NCI-H2029 treated with DMSO at 0.1 percent for 48 hours (cell line): ENCODE measurements around the gene ERN2.

Experiments
- DNase-seq: peaks from one replicate; lab custom pipeline; 2025; lab: John Stamatoyannopoulos, UW

ERN2 gene

DNA sequence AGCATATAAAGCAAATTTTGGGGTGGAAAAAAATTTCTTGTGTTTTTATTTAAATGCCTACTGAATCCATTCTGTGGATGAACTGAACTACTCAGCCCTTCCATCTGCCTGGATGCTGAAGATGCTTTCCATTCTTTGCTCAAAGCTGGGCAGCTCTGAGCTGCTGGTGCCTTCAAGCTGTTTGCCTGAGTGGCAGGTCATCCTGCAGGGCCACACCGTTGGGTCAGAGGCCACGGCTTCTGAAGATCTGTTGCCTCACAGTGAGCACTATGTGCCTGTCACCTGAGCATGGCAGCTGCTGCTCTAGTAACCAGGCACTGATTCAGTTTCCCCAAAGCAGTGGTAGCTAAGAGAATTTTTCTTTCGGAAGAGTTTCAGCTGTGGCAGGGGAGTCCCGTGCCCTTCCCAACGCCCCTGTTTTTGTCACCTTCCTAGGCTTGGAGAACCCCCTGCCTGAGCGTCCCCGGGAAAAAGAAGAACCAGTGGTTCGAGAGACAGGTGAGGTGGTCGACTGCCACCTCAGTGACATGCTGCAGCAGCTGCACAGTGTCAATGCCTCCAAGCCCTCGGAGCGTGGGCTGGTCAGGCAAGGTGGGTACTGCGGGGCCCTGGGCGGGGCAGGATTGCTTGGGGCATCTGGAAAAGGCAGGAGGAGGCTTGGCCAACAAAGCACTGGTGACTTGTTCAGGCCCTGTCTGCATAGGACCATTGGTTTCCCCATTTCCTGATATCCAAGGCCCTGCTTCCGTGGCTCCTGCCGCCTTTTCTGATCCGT, 25.8 kb downstream of the ERN2 start:
- no peak for DNase-seq

DNA sequence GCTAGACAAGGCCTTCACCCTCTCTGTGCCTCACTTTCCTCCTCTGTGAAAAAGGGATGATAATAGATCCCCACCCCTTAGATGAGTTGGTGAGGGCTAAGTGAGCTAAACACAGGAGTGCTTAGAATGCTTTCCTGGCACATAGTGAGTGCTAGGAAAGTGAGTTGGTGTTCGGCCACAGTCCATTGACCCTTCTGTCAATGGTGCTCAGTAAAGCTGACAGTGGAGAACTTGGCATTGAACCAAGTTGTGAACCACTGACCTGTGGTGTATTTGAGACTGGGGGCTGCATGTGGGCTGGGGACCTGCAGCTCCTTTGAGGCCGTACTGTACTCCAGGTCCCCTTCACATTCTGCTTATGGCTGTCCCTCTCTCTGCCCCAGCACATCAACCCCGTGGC, 29.5 kb downstream of the ERN2 start:
- DNase-seq, result no peak

DNA sequence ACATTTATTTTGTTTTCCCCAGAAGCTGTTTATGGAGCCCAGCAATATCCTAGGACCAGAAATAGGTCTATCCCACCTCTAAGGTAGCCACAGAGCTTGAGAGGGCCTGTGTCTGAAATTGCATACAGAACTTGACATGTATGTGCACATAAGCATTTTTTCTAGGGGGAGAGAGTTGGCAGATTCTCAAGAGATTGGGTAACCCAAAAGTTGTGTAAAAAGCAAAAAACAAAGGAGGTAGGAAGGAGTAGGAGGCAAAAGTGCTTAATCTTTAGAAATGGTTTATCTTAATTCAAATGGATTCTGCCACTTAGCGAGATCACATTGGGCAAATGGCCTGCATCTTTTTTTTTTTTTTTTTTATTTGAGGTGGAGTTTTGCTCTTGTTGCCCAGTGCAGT, 30.8 kb downstream of the ERN2 start:
- DNase-seq, result no peak

DNA sequence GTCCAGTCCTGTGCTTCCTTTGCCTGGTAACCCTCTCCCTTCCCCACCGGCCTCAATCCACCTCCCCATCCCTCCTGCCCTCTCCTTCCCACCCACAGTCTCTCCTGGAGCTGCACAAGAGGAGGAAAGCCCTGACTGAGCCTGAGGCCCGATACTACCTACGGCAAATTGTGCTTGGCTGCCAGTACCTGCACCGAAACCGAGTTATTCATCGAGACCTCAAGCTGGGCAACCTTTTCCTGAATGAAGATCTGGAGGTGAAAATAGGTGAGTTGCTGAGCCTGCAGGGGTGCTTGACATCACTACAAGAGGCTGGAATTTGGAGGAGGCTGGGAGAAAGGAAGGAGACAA, 33.1 kb downstream of the ERN2 start:
- no peak for DNase-seq

DNA sequence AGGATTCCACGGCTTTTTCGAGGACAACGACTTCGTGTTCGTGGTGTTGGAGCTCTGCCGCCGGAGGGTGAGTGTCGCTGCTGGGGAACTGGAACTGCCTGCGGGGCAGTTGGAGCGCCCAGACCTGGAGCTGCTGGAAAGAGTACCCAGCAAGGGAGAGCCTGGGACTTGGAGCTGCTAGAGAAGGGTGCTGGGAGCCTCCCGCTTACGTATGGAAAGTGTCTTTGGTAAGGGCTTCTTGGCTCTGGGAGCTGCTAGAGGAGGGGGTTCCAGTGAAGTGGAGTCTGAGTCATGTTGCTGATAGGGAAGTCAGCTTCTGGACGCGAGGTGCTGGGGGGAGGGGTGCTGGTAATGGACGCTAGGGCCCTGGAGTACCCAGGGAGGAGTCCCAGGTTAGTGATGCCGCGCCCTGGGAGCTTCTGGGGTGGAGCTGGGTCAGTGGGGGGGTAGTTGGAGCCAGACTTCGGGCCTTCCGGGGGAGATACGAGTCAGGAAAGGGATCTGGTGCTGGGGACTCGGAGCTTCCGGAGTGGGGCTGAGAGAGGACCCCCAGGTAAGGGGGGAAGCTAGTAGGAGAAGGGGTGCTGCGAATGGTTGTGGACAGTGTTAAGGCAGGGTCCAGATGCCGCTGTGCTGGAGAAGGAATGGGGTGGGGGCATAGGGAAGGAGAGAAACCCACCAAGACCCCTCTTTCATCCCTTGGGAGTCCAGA, 33.6 kb downstream of the ERN2 start:
- no peak for DNase-seq

DNA sequence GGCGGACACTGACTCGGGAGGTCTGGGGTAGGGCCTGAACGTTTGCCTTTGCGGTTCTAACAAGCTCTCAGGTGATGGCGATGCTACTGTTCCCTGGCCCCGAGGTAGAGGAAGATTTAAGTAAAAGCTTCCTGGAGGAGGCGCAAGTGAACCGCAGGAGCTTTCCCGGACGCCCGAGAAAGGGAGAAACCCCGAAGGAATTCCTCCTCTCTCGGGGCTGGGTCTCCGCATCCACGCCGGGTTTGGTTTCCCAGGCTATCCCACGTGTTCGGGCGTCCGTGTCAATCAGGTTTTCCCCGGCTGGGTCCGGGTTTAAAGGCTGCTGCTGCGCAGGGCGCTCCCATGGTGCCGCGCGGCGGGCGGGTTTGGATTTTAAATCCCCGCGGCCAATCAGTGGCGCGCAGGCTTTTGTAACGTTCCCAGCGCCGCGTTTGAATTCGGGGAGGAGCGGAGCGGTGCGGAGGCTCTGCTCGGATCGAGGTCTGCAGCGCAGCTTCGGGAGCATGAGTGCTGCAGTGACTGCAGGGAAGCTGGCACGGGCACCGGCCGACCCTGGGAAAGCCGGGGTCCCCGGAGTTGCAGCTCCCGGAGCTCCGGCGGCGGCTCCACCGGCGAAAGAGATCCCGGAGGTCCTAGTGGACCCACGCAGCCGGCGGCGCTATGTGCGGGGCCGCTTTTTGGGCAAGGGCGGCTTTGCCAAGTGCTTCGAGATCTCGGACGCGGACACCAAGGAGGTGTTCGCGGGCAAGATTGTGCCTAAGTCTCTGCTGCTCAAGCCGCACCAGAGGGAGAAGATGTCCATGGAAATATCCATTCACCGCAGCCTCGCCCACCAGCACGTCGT, 34.4 kb downstream of the ERN2 start, which contains the start of gene PLK1:
Gene PLK1, plus strand, starts transcription at position 460 of the 844 bp plus-strand sequence. Its CDS starts 44 bp downstream, at position 504.
- DNase-seq, result peak; percentile 35

DNA sequence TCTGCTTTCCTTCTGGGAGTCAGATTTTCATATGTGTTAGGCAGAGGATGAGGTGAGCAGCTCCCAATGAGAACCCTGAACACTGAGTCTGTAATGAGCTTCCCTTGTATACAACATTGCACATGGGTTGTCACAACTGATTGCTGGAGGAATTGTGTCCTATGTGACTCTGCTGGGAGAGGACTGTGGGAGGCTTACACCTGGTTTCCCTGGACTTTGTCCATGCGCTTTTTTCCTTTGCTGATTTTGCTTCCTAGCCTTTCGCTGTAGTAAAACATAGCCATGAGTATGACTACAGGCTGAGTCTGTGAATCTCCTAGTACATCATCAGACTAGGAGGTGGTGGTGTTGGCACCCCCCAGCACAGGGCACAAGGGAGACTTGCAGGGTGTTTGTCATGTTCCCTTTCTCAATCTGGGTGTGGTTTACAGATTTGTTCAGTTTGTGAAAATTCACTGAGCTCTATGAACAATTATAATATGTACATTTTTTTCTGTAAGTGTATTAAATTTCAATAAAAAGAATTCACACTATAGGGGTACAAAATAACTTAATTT, 36.0 kb downstream of the ERN2 start:
- no peak for DNase-seq

DNA sequence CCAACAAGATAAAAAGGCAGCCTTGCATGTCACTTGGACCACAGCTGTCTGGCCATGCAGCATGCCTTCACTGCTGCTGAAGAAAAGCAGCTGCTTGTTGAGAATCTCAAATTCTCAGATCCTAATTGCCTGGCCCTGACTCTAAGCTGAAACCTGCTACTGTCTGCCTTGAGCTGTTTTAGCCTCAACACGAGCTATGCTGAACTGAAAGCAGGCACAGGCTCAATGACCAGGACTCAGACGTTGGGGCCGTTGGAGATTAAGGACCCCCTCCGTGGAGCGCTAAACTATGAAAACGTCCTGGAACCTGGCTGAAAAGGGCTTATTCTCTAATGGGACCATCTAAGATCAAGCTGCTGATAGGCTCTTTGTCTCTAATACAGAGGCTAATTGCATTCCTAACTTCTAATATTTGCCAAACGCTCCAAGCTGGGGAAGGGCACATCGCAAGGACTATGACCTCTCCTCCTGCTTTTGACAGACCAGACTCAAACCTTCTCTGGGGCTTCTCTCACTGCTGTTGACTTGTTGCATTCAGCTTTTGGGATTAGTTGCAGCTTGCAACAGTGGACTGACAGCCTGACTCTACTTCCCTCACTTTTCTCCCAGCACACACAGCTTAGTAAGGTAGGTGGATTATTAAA, 38.9 kb downstream of the ERN2 start:
- DNase-seq, result no peak

DNA sequence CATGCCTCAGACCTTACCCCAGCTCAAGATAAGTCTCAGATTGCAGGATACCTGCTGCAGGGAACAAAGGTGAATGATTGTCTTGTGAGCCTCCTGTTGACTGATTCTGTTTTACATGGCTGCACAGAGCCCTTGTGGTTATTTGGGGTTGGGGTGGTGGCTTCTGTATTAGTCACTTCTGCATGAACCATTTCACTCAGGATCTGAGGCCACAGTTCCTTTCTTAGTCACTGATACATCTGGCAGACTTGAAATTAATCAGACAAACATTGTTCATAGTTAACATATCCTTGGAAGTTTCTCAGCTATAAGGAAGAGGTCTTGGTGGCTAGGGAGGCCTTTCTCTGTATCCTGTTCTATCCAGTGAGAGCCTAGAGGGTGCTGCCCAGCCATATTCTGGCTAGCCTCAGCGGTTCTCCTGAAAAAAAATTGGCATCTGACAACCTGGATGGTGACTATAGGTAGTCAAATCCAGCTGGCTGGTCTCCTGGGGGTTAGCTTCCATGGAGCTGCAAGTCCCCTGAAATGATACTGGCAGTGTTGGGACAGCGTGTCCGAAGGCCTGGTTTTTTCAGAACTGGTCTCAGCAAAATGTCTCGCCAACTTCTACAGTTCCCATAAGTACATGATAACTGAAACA, 42.8 kb downstream of the ERN2 start:
- DNase-seq, result no peak

DNA sequence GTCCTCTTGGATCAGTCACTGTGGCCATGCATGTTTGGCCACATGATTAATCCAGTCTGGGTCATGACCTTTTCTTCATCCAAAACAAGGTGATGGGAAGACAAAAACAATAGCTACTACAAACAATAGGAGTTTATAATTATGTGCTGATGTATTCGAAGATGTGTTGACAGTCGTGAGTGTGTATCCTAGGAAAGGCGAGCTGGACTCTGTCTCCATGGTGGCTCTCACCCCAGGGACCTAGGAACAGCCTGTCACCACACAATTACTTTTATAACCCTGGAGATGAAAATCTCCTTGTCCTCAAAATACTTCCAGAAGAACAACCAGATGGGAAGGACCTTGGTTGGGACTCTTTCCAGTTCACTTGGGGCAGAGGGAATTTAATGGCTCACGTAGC, 44.1 kb downstream of the ERN2 start:
- DNase-seq, result no peak

DNA sequence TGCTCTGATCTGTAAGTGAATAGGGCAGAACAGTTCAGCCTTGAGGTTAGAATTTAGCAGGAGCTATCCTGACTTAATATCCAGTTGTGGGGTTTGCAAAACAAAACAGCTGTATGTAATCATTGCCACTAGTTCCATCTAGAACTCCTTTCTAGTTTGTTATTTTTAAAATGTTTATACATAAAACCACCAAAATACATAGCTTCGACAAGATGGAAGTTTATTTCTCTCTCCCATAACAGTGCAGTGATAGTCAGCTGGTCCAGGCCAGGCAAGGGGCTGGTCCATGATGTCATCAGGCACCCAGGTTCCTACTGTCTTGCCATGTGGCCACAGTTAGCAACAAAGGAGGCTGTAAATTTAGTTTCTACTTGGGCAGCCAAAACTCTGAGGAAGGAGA, 44.8 kb downstream of the ERN2 start:
- DNase-seq, result no peak

DNA sequence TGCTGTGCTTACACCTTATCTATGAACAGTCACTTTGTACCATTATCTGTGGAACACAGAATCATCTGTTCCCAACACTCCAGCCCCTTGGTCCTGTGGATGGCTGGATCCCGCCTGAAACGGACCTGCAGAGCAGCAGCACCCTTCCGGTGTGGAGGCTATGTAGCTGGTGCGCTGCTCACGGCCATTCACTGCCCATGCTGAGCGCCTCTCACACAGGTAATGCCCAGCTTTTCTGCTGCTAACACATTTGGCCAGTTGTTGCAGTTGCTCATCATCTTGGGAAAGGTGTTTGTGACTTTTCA, 45.7 kb downstream of the ERN2 start:
- no peak for DNase-seq

DNA sequence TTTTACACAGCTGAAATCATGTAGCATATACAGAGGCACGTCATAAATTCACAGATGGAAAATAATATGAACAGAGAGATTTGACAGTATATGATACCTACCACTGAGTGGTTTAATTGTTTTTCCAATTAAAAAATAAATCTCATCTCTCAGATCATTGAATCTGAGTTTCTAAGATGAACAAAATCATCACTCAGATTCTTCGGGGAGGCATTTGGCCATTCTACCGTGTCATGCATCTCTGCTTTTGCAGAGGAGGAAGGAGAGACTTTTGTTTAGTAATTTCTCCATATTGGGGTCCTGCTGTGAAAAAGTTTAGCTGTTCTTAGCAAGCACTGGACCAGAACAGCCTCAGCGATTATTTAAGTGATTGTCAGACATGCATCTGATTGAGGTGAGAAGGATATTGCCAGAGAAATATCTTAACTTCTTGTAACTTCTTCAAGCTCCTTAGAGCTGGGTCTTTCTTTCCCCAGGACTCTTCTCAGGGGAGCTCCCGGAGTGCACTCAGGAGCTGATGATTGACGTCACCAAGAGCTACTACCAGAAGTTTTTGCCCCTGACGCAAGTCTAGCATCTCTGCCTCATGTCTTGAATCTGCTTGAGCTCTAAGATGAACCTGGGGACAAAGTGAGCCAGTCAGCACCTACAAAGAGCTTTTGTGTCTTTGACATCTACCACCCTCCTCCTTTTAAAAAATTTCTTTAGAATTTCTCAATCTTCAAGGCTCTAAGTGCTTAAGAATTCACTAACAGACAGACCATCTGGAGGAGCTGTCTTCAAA, 46.3 kb downstream of the ERN2 start:
- no peak for DNase-seq

DNA sequence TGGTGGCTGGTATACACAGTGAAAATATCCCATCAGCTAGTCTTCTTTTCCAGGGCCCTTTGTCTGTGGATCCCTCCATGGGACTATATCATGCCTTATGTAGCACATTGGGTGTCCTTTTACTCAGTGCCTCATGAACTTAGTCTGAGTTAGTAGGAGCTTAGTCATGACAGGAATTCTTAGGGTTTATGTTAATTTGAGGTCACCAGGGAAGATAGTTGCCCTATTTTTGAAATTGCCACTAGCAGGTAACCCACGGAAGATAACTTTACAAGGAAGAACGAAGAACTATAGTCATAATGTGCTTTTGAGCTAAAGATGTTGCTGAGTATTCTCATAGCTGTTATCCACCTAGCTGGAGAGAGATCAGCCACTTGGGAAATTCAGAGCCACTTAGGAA, 49.1 kb downstream of the ERN2 start:
- DNase-seq, result no peak

DNA sequence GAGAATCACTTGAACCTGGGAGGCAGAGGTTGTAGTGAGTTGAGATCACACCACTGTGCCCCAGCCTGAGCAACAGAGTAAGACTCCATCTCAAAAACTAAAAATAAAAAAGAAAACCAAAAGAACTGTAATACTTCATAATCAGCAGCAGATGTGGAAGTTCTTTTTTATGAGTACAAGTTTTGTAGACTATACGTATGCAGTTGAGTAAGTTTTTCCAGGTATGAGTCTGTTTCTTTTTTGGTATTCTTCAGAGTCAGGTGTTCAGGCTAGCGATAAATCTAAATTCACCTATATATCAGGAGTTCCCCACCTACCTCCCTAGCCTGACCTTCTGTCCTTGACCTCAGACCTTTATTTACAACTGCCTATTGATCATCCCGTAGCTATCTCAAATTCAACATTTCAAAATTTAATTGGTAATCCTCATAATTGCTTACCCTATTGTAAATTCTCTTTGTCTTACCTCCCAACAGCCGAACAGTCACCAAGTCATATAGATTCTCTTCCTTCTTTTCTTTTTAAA, 61.0 kb downstream of the ERN2 start:
- DNase-seq, result no peak

DNA sequence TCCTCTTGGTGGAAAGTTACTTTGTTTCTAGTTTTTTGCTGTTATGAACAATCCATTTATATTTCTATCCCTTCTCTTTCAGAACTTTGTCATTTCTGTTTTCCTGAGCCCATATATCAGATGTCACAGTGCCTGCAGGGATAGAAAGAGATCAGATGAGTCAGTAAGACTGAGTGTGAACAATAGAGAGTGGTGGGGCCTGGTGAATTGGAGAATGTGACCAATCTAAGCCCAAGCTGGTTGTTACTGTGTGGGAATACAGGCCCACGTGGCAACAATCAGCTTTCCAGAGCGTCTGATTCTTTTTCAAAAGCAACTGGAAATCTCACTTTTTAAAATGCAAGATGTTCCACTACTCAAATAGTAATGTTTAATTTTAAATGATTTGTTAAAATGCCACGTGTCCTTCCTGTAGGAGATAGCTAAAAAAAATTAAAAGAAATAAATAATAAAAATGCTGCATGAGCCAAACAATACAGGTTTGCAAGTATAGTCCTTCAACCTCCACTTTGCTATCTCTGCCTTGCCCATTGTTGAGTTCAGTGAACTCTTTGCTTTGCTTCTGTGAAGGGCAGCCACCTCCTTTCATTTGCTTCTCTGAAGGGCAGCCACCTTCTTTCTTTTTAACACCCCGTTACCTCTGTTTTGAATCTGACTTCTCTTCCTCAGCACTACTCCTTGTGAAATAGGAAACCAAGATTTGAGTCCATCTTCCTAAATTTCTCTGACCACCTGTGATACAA, 62.2 kb downstream of the ERN2 start:
- DNase-seq, result no peak

DNA sequence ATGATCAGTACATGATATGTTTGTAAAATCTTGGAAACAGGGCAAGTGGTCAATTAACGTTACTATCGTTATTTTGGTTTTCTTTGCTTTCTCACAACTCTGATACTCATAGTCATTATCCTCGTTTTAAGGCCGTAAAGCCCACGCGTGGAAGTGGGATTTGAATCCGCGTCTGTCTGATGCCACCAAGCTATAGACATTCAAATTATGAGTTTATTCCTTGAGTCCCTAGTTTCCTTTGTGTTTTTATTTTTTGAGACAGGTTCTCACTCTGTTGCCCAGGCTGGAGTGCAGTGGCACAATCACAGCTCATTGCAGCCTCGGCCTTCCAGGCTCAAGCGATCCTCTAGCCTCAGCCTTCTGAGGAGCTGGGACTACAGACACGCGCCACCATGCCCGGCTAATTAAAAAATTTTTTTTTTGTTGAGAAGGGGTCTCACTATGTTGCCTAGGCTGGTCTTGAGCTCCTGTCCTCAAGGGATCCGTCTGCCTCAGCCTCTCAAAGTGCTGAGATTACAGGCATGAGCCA, 70.7 kb downstream of the ERN2 start:
- no peak for DNase-seq

DNA sequence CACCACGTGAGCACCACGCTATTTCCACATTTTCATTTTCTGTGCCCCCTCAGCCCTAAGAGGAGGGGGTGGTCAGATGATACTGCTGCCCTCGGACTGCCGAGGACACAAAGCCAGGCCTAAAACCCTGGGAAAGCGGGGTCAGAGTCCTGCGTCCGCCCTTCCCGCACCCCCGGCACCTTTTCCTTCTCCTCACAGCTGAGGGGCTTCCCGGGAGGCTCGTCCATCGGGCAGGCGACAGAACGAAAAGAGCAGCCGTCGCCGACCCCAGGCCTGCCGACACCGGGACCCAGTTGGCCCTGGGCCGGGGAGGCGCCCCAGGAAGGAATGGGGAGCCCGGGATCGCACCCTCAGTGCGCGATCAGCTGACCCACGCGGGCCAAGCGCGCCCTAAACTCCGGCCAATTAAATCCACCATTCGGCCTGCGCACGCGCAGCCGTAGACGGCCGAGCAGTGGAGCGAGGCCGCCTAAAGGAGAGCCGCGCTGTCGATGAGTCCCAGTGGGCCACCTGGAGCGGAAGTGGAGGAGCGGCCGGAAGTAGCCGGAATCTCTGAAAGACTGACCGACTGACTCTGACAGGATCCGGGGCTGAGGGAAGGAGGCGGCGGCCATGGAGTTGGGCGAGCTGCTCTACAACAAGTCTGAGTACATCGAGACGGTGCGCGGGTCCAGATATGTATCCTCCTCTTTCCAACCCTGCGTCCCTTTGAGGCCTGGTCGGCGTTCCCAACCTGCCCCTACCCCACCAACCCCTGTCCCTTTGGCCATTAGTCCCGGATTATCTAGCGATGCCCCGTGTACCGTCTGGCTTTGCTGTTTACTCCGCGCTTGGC, 71.9 kb downstream of the ERN2 start, which contains the start of the genes DCTN5 and PALB2:
Gene DCTN5, plus strand, starts transcription at position 536 of the 835 bp plus-strand sequence. Its CDS starts 77 bp downstream, at position 613.
Gene PALB2, minus strand, starts transcription at position 380 of the 835 bp plus-strand sequence. Its CDS starts 153 bp downstream, at position 227.
- DNase-seq, result peak; percentile 73

DNA sequence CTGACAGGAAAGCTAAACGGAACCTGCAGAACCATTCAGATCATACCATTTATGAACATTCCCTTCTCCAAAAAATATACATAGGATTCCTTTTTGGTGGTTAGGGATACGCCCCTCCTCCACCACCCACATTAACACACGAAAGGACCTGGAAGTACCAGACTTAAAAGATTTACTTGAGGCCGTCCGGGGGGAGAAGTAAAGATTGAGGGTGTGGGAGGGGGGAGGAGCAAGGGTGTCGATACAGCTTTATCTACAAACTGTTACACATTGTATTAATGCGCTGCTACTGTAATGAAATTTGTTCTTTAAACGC, 72.4 kb downstream of the ERN2 start:
- no peak for DNase-seq
